Measurements from ENCODE around the gene TTF2.

Gene TTF2

GRCh38 chr1:117044217-117044616, 15.9 kb upstream of the TTF2 start:
- TF ChIP-seq EZH2 (IDR thresholded peaks at IDR 0.05; ENCODE audit: borderline replicate concordance, low read depth, low read length, severe bottlenecking): no peak
- no peak for TF ChIP-seq CTCF (IDR thresholded peaks at IDR 0.05; ENCODE audit: borderline replicate concordance, extremely low read depth, low read length, poor library complexity, severe bottlenecking)
- H3K36me3 ChIP-seq (ENCODE audit: insufficient read depth, low read length): peaks cover 9% of the 10 kb centered on the region
- H3K9ac ChIP-seq (ENCODE audit: low read depth, low read length): no peak overlapping the region
- no peaks in the 10 kb centered on the region for H3K4me1 ChIP-seq (ENCODE audit: insufficient read depth, low read length)
- no peaks in the 10 kb centered on the region for H3K27me3 ChIP-seq (ENCODE audit: insufficient read depth, low read length, poor library complexity)
- H3K4me2 ChIP-seq (ENCODE audit: insufficient read depth, low read length): no peak overlapping the region
- H3K4me3 ChIP-seq (ENCODE audit: low read depth in 1 of 2, low read length in 2 of 2): no peak overlapping the region
- H3K9me3 ChIP-seq (ENCODE audit: insufficient read depth, low read length, severe bottlenecking): no peaks in the 10 kb centered on the region
- ATAC-seq (ENCODE audit: insufficient read depth, low read depth) (no peak), DNase-seq (no peak)
- H2AFZ ChIP-seq (ENCODE audit: low read depth, low read length): no peak overlapping the region
- no peak overlapping the region for H3K27ac ChIP-seq (ENCODE audit: low read length)
- no peaks in the 10 kb centered on the region for H4K20me1 ChIP-seq (ENCODE audit: insufficient read depth, low read length)
- H3K79me2 ChIP-seq (ENCODE audit: insufficient read depth, low read length): no peaks in the 10 kb centered on the region

- no peak overlapping the region for H2AFZ ChIP-seq (ENCODE audit: low read depth, low read length)
- DNase-seq: no peak
- H3K27me3 ChIP-seq (ENCODE audit: insufficient read depth, low read length, poor library complexity): no peaks in the 10 kb centered on the region
- H3K4me3 ChIP-seq (ENCODE audit: low read depth in 1 of 2, low read length in 2 of 2): no peak overlapping the region
- TF ChIP-seq EZH2 (IDR thresholded peaks at IDR 0.05; ENCODE audit: borderline replicate concordance, low read depth, low read length, severe bottlenecking) (no peak), CTCF (IDR thresholded peaks at IDR 0.05; ENCODE audit: borderline replicate concordance, extremely low read depth, low read length, poor library complexity, severe bottlenecking) (no peak)
- ATAC-seq (ENCODE audit: insufficient read depth, low read depth): no peak
- no peaks in the 10 kb centered on the region for H3K4me1 ChIP-seq (ENCODE audit: insufficient read depth, low read length)
- no peak overlapping the region for H3K9ac ChIP-seq (ENCODE audit: low read depth, low read length)
- no peaks in the 10 kb centered on the region for H3K79me2 ChIP-seq (ENCODE audit: insufficient read depth, low read length)
- no peaks in the 10 kb centered on the region for H4K20me1 ChIP-seq (ENCODE audit: insufficient read depth, low read length)
- peaks cover 15% of the 10 kb centered on the region for H3K36me3 ChIP-seq (ENCODE audit: insufficient read depth, low read length)
- H3K4me2 ChIP-seq (ENCODE audit: insufficient read depth, low read length): no peak overlapping the region
- no peaks in the 10 kb centered on the region for H3K9me3 ChIP-seq (ENCODE audit: insufficient read depth, low read length, severe bottlenecking)
- no peak overlapping the region for H3K27ac ChIP-seq (ENCODE audit: low read length)
Observed at GRCh38 chr1:117045644-117046043, 14.5 kb upstream of the TTF2 start.

- H3K9ac ChIP-seq (ENCODE audit: low read depth, low read length): no peak overlapping the region
- H3K79me2 ChIP-seq (ENCODE audit: insufficient read depth, low read length): no peaks in the 10 kb centered on the region
- H3K27ac ChIP-seq (ENCODE audit: low read length): no peak overlapping the region
- no peak for ATAC-seq (ENCODE audit: insufficient read depth, low read depth)
- no peak overlapping the region for H3K4me3 ChIP-seq (ENCODE audit: low read depth in 1 of 2, low read length in 2 of 2)
- no peak overlapping the region for H3K4me2 ChIP-seq (ENCODE audit: insufficient read depth, low read length)
- H3K4me1 ChIP-seq (ENCODE audit: insufficient read depth, low read length): no peaks in the 10 kb centered on the region
- H3K27me3 ChIP-seq (ENCODE audit: insufficient read depth, low read length, poor library complexity): no peaks in the 10 kb centered on the region
- H2AFZ ChIP-seq (ENCODE audit: low read depth, low read length): no peak overlapping the region
- peaks cover 15% of the 10 kb centered on the region for H3K36me3 ChIP-seq (ENCODE audit: insufficient read depth, low read length)
- H4K20me1 ChIP-seq (ENCODE audit: insufficient read depth, low read length): no peaks in the 10 kb centered on the region
- no peak for DNase-seq
- no peaks in the 10 kb centered on the region for H3K9me3 ChIP-seq (ENCODE audit: insufficient read depth, low read length, severe bottlenecking)
- no peak for TF ChIP-seq CTCF (IDR thresholded peaks at IDR 0.05; ENCODE audit: borderline replicate concordance, extremely low read depth, low read length, poor library complexity, severe bottlenecking)
- no peak for TF ChIP-seq EZH2 (IDR thresholded peaks at IDR 0.05; ENCODE audit: borderline replicate concordance, low read depth, low read length, severe bottlenecking)
Observed at GRCh38 chr1:117046781-117047180, 13.3 kb upstream of the TTF2 start.

GRCh38 chr1:117047271-117047670, 12.9 kb upstream of the TTF2 start:
- ATAC-seq (ENCODE audit: insufficient read depth, low read depth) (no peak), DNase-seq (no peak)
- Histone ChIP-seq H3K4me3 (ENCODE audit: low read depth in 1 of 2, low read length in 2 of 2) (no peak overlapping the region), H2AFZ (ENCODE audit: low read depth, low read length) (no peak overlapping the region), H4K20me1 (ENCODE audit: insufficient read depth, low read length) (no peaks in the 10 kb centered on the region), H3K27me3 (ENCODE audit: insufficient read depth, low read length, poor library complexity) (no peaks in the 10 kb centered on the region), H3K27ac (ENCODE audit: low read length) (no peak overlapping the region), H3K4me1 (ENCODE audit: insufficient read depth, low read length) (no peaks in the 10 kb centered on the region), H3K9ac (ENCODE audit: low read depth, low read length) (no peak overlapping the region), H3K4me2 (ENCODE audit: insufficient read depth, low read length) (no peak overlapping the region), H3K9me3 (ENCODE audit: insufficient read depth, low read length, severe bottlenecking) (no peaks in the 10 kb centered on the region), H3K36me3 (ENCODE audit: insufficient read depth, low read length) (peaks cover 15% of the 10 kb centered on the region), H3K79me2 (ENCODE audit: insufficient read depth, low read length) (no peaks in the 10 kb centered on the region)
- no peak for TF ChIP-seq EZH2 (IDR thresholded peaks at IDR 0.05; ENCODE audit: borderline replicate concordance, low read depth, low read length, severe bottlenecking)
- no peak for TF ChIP-seq CTCF (IDR thresholded peaks at IDR 0.05; ENCODE audit: borderline replicate concordance, extremely low read depth, low read length, poor library complexity, severe bottlenecking)

Data from DND-41 (cell line).